Putamen (tissue), 1 donor: ENCODE data around the gene ZFR2.
"Not testable (repeated sequence)": the region's sequence is repeated elsewhere in the genome, so short reads cannot be mapped to it uniquely, and the experiment has no call there.

Source experiments
- DNase-seq: peaks from one replicate; pipeline ENCODE4 v3.0.0-alpha.2; 2016; ENCODE audit warnings: low spot score

ZFR2 gene

GRCh38 chr19:3868770-3869456 lies at the start of gene ZFR2:
Gene ZFR2 (minus strand): TSS chr19:3869038. CDS start chr19:3869017, 21 bp downstream.
- DNase-seq = no peak

GRCh38 chr19:3916033-3916432 lies 47.2 kb upstream of the ZFR2 start:
- no peak for DNase-seq

- DNase-seq = no peak
Observed at GRCh38 chr19:3914199-3914598, 45.4 kb upstream of the ZFR2 start.

GRCh38 chr19:3910105-3910504 lies 41.3 kb upstream of the ZFR2 start:
- DNase-seq = no peak

GRCh38 chr19:3908266-3909054 lies 39.6 kb upstream of the ZFR2 start:
- no peak for DNase-seq

- no peak for DNase-seq
Observed at GRCh38 chr19:3907626-3908265, 38.9 kb upstream of the ZFR2 start.

- DNase-seq = no peak
Observed at GRCh38 chr19:3904233-3904632, 35.4 kb upstream of the ZFR2 start.

- no peak for DNase-seq
Observed at GRCh38 chr19:3902317-3902973, 33.6 kb upstream of the ZFR2 start.

- DNase-seq = no peak
Observed at GRCh38 chr19:3899531-3900294, 30.9 kb upstream of the ZFR2 start.

- DNase-seq = no peak
Observed at GRCh38 chr19:3898426-3898825, 29.6 kb upstream of the ZFR2 start.

- DNase-seq = no peak
Observed at GRCh38 chr19:3897936-3898335, 29.1 kb upstream of the ZFR2 start.

GRCh38 chr19:3895788-3896187 lies 26.9 kb upstream of the ZFR2 start:
- no peak for DNase-seq

GRCh38 chr19:3894959-3895358 lies 26.1 kb upstream of the ZFR2 start:
- DNase-seq = not testable (repeated sequence)

- no peak for DNase-seq
Observed at GRCh38 chr19:3893509-3894179, 24.8 kb upstream of the ZFR2 start.

- DNase-seq = no peak
Observed at GRCh38 chr19:3890591-3890990, 21.8 kb upstream of the ZFR2 start.

- no peak for DNase-seq
Observed at GRCh38 chr19:3882041-3882384, 13.2 kb upstream of the ZFR2 start.

- DNase-seq = no peak
Observed at GRCh38 chr19:3881272-3882040, 12.6 kb upstream of the ZFR2 start.

- peak; percentile 59 for DNase-seq
Observed at GRCh38 chr19:3880471-3881271, 11.8 kb upstream of the ZFR2 start, which contains the start of gene ATCAY. Gene ATCAY (plus strand): TSS chr19:3880685. CDS start chr19:3885768, 5,083 bp downstream.

GRCh38 chr19:3879656-3880055 lies 10.8 kb upstream of the ZFR2 start:
- no peak for DNase-seq
